Left kidney (tissue), 2 donors: ENCODE measurements around the gene DLAT. TPM values are rescaled to one million over a fixed set of nuclear protein-coding genes. Genes with fewer than 3 reads are reported as not detected.
A peak's percentile ranks its signal among the peaks of the same experiment; 100 is the strongest.
"Not testable (repeated sequence)": the region's sequence is repeated elsewhere in the genome, so short reads cannot be mapped to it uniquely, and the experiment has no call there.

Experiments used
- DNase-seq: peaks from one replicate; pipeline ENCODE4 v3.0.0-alpha.2; 2013
- polyA plus RNA-seq: library from polyadenylated mRNA; unstranded; fragments of 120-200 nt; gene quantifications from one replicate; pipeline ENCODE4 v1.2.1, GENCODE V29; 2013; ENCODE audit not compliant: insufficient read length

The DLAT gene
- polyA plus RNA-seq, 1 donor = 54.1 TPM

- DNase-seq = no peak
Measured at GRCh38 chr11:112002491-112003216, 22.6 kb upstream of the DLAT start.

- no peak for DNase-seq
Measured at GRCh38 chr11:112004389-112004788, 20.8 kb upstream of the DLAT start.

- DNase-seq = no peak
Measured at GRCh38 chr11:112005422-112006094, 19.6 kb upstream of the DLAT start.

- not testable (repeated sequence) for DNase-seq
Measured at GRCh38 chr11:112006095-112006441, 19.1 kb upstream of the DLAT start.

GRCh38 chr11:112011451-112011850, 13.8 kb upstream of the DLAT start:
- DNase-seq = not testable (repeated sequence)

- no peak for DNase-seq
Measured at GRCh38 chr11:112012874-112013273, 12.3 kb upstream of the DLAT start.

- DNase-seq = no peak
Measured at GRCh38 chr11:112013497-112014164, 11.6 kb upstream of the DLAT start.

GRCh38 chr11:112016088-112016764, 9.0 kb upstream of the DLAT start:
- DNase-seq = no peak

- DNase-seq = no peak
Measured at GRCh38 chr11:112016765-112017376, 8.3 kb upstream of the DLAT start.

GRCh38 chr11:112017538-112017937, 7.7 kb upstream of the DLAT start:
- no peak for DNase-seq

GRCh38 chr11:112019066-112019465, 6.1 kb upstream of the DLAT start:
- no peak for DNase-seq

GRCh38 chr11:112023104-112023503, 2.1 kb upstream of the DLAT start:
- no peak for DNase-seq

GRCh38 chr11:112024178-112024772, 933 bp upstream of the DLAT start:
- peak; percentile 5 for DNase-seq

- DNase-seq = peak; percentile 13
Measured at GRCh38 chr11:112025707-112026106, 499 bp downstream of the DLAT start.

- DNase-seq = not testable (repeated sequence)
Measured at GRCh38 chr11:112026784-112027410, 1.7 kb downstream of the DLAT start.

GRCh38 chr11:112029460-112029859, 4.3 kb downstream of the DLAT start:
- DNase-seq = no peak

- DNase-seq = no peak
Measured at GRCh38 chr11:112033902-112034301, 8.7 kb downstream of the DLAT start.

GRCh38 chr11:112037527-112037926, 12.3 kb downstream of the DLAT start:
- no peak for DNase-seq

- no peak for DNase-seq
Measured at GRCh38 chr11:112042161-112042960, 17.2 kb downstream of the DLAT start.

- DNase-seq = no peak
Measured at GRCh38 chr11:112042961-112043304, 17.7 kb downstream of the DLAT start.

GRCh38 chr11:112044961-112045360, 19.8 kb downstream of the DLAT start:
- DNase-seq = no peak
